Myocyte (in vitro differentiated cells): ENCODE results near the gene SNX21. TPM values are rescaled to one million over a fixed set of nuclear protein-coding genes. Genes with fewer than 3 reads are reported as not detected.
A peak's percentile ranks its signal among the peaks of the same experiment; 100 is the strongest.
"Not testable (repeated sequence)": the region's sequence is repeated elsewhere in the genome, so short reads cannot be mapped to it uniquely, and the experiment has no call there.

Experiments used
- DNase-seq: peaks from one replicate; pipeline ENCODE4 v3.0.0-alpha.2; 2012; ENCODE audit warnings: low read depth
- polyA plus RNA-seq: library from polyadenylated mRNA; unstranded; fragments of >200 nt; gene quantifications from one replicate; pipeline ENCODE4 v1.2.1, GENCODE V29; 2012; ENCODE audit warnings: missing spikeins
- total RNA-seq: library from RNA; depleted of rRNA; stranded (reverse); fragments of >200 nt; gene quantifications from 2 replicates; pipeline ENCODE4 v1.2.3, GENCODE V29; 2014

The SNX21 gene
- total RNA-seq, result 131 and 161 TPM in 2 replicates
- polyA plus RNA-seq, result 48.1 TPM

GRCh38 chr20:45833030-45833882 is at the start of gene SNX21:
Gene SNX21 (plus strand): TSS chr20:45833799. CDS start chr20:45833920, 121 bp downstream.
- peak; percentile 95 for DNase-seq

- no peak for DNase-seq
These were observed 45.2 kb upstream of the SNX21 start for GRCh38 chr20:45788351-45788750.

- DNase-seq, result no peak
These were observed 41.1 kb upstream of the SNX21 start for GRCh38 chr20:45792317-45793118.

- DNase-seq, result peak; percentile 93
These were observed 37.1 kb upstream of the SNX21 start for GRCh38 chr20:45796337-45797065.

GRCh38 chr20:45797510-45797909 is 36.1 kb upstream of the SNX21 start:
- not testable (repeated sequence) for DNase-seq

GRCh38 chr20:45797955-45798354 is 35.6 kb upstream of the SNX21 start:
- not testable (repeated sequence) for DNase-seq

GRCh38 chr20:45798935-45799642 is 34.5 kb upstream of the SNX21 start:
- DNase-seq, result peak; percentile 74

GRCh38 chr20:45801851-45802250 is 31.7 kb upstream of the SNX21 start:
- DNase-seq, result no peak

GRCh38 chr20:45810191-45810970 is 23.2 kb upstream of the SNX21 start:
- no peak for DNase-seq

- peak; percentile 100 for DNase-seq
These were observed 21.2 kb upstream of the SNX21 start, which contains the start of gene UBE2C for GRCh38 chr20:45812157-45813005. Gene UBE2C (plus strand): TSS chr20:45812644. CDS start chr20:45812696, 52 bp downstream.

GRCh38 chr20:45813006-45813340 is 20.6 kb upstream of the SNX21 start:
- no peak for DNase-seq

- DNase-seq, result no peak
These were observed 20.1 kb upstream of the SNX21 start for GRCh38 chr20:45813489-45813888.

- DNase-seq, result no peak
These were observed 19.3 kb upstream of the SNX21 start for GRCh38 chr20:45814314-45814713.

GRCh38 chr20:45816951-45817350 is 16.6 kb upstream of the SNX21 start:
- no peak for DNase-seq

GRCh38 chr20:45817376-45818194 is 16.0 kb upstream of the SNX21 start:
- DNase-seq, result peak; percentile 67

- DNase-seq, result no peak
These were observed 15.4 kb upstream of the SNX21 start for GRCh38 chr20:45818239-45818638.

- DNase-seq, result no peak
These were observed 14.1 kb upstream of the SNX21 start for GRCh38 chr20:45819466-45819865.

- DNase-seq, result no peak
These were observed 11.7 kb upstream of the SNX21 start for GRCh38 chr20:45821947-45822346.
